Measurements from ENCODE around the gene EGLN1. TPM values are rescaled to one million over a fixed set of nuclear protein-coding genes. Genes with fewer than 3 reads are reported as not detected.

Gene EGLN1
- total RNA-seq, 1 donor from 2014 or later, result 47.8 TPM

DNA sequence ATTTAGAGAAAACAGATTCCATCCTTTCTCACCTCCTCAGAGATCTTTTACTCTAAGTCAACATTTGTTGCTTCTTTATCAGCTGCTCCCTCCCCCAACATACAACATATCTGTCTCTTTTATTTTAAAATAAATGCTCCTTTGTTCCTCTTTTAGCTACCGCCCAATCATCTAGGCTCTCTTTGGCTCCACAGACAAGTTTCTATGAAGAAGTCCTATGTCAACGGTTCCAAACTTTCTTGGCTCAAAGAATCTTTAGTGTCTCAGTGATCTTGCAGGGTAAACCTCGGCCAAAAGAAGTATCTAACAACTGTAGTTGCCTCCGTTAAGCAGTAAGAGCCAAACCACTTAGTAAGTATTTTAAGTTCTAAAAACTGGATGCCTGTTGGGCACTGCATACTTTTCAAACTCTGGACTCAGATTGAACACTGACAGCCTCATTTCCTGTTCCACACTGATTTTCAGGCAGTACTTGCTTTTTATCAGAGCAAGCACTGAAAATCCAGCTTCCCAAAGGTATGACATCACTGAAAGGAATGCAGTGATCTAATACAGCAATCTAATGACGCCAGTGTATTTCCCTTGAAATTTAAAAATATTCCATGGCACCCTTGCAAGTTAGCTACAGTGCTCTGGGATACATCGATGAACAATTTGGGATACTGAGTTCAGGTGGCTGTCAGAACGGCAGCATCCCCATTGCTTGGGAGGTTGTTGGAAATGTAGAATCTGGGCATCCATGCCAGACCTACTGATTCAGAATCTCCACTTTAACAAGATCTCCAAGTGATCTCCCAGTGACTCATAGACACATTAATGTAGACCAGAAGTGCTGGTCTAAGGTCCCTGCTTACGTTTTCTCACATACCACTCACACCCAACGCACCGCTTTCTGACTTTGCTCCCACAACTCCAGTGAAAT is 26.8 kb downstream of the EGLN1 start:
- Histone ChIP-seq H3K4me1 (peaks cover 0 to 15% of the 10 kb centered on the region in 2 donors), H3K36me3 (no peaks in the 10 kb centered on the region), H3K4me3 (peak overlapping the region; percentile 7 to 27), H3K9me3 (no peaks in the 10 kb centered on the region), H3K27me3 (no peaks in the 10 kb centered on the region), H3K27ac (peak overlapping the region; percentile 79 to 85)
- TF ChIP-seq, protein P1, sequence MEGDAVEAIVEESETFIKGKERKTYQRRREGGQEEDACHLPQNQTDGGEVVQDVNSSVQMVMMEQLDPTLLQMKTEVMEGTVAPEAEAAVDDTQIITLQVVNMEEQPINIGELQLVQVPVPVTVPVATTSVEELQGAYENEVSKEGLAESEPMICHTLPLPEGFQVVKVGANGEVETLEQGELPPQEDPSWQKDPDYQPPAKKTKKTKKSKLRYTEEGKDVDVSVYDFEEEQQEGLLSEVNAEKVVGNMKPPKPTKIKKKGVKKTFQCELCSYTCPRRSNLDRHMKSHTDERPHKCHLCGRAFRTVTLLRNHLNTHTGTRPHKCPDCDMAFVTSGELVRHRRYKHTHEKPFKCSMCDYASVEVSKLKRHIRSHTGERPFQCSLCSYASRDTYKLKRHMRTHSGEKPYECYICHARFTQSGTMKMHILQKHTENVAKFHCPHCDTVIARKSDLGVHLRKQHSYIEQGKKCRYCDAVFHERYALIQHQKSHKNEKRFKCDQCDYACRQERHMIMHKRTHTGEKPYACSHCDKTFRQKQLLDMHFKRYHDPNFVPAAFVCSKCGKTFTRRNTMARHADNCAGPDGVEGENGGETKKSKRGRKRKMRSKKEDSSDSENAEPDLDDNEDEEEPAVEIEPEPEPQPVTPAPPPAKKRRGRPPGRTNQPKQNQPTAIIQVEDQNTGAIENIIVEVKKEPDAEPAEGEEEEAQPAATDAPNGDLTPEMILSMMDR (IDR thresholded peaks at IDR 0.05), result no peak
- intact Hi-C loops (cut with DNase I), result loop anchor here (1.0 kb wide), 2 partner anchors 57 to 133 kb away; partner anchors contain the start of genes SPRTN and TSNAX
- DNase-seq (ENCODE audit: low spot score in 2 of 2), result peak in 1 of 2 donors; percentile 74

DNA sequence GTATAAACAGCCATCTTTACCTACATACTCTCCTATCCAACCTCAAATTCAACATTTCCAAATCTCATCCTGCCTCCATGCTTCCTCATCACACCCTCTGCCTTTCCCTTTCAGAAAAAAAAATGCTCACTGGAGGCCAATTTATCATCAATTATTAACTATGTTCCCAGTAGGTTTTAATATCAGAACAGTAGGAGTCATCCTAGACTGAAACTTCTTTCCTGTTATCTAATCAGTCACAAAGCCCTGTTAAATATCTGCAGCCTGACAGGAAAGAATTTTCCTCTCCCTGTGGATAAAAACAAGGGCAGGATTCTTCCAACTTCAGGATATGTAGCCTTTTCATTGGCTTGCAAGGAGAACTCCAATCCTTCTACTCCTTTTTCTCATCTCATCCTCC is 28.4 kb downstream of the EGLN1 start:
- Histone ChIP-seq H3K4me1 (peaks cover 0 to 15% of the 10 kb centered on the region in 2 donors), H3K27me3 (no peaks in the 10 kb centered on the region), H3K9me3 (no peaks in the 10 kb centered on the region), H3K36me3 (no peaks in the 10 kb centered on the region), H3K4me3 (no peak overlapping the region), H3K27ac (peak overlapping the region in 1 of 2 donors; percentile 6)
- TF ChIP-seq, protein P1 (IDR thresholded peaks at IDR 0.05), result no peak
- DNase-seq (ENCODE audit: low spot score in 2 of 2), result no peak
- intact Hi-C loops (cut with DNase I), result no loop called here

DNA sequence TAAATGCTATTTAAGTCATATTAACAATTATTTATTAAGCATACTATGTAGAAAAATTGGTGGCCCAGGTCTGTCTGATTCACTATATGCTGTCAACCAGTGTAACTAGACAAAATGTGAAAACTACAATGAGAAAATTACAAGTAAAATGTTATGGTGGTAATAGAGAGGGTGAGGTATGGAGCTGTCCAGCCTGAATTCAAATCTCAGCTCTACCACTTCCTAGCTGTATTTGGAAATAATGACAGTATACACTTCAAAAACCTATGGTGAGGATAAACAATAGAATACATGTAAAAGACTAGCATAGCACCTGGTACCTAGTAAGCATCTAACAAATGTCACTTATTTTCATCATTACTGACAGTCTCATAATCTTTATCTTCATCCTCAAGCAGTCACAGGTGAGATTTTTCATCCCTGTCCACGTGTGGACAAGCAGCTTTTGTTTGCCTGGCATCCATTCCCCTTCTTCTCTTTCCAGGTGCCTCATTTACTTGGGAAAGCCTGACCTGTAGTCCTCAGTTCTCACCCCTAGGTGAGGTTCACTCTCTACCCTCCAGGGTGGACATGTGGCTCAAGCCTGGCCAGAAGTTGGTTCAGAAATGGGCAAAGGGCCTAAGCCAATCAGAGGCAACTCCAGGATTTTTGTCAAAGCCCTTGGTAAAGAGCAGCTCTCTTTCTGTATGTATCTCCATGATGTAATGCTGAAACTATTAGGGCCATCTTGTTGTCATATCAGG is 29.5 kb downstream of the EGLN1 start:
- no peak for DNase-seq (ENCODE audit: low spot score in 2 of 2)
- Histone ChIP-seq H3K27ac (peak overlapping the region in 1 of 2 donors; percentile 4), H3K4me1 (peaks cover 0 to 16% of the 10 kb centered on the region in 2 donors), H3K9me3 (no peaks in the 10 kb centered on the region), H3K27me3 (no peaks in the 10 kb centered on the region), H3K4me3 (no peak overlapping the region), H3K36me3 (no peaks in the 10 kb centered on the region)
- intact Hi-C loops (cut with DNase I), result no loop called here
- TF ChIP-seq, protein P1 (IDR thresholded peaks at IDR 0.05), result no peak

DNA sequence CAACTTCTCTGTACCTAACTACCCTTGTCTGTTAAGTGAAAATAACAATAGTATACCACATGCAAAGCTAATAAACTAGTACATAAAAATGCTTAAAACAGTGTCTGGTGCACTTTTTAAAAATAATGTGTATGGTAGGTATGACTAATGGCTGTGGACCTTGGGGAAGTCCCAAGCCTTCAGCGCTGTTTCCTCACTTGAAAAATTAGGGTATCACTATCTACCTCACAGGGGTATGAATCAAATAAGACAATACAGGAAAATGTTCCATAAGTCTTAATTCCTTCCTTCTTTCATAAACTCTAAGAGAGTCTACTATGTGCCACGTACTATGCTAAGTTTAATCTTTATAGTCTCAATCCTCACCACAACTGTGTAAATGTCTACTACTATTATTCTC is 32.0 kb downstream of the EGLN1 start:
- Histone ChIP-seq H3K9me3 (no peaks in the 10 kb centered on the region), H3K4me3 (no peak overlapping the region), H3K27ac (no peak overlapping the region), H3K36me3 (no peaks in the 10 kb centered on the region), H3K27me3 (no peaks in the 10 kb centered on the region), H3K4me1 (peaks cover 0 to 7% of the 10 kb centered on the region in 2 donors)
- intact Hi-C loops (cut with DNase I), result no loop called here
- TF ChIP-seq, protein P1 (IDR thresholded peaks at IDR 0.05), result no peak
- no peak for DNase-seq (ENCODE audit: low spot score in 2 of 2)

DNA sequence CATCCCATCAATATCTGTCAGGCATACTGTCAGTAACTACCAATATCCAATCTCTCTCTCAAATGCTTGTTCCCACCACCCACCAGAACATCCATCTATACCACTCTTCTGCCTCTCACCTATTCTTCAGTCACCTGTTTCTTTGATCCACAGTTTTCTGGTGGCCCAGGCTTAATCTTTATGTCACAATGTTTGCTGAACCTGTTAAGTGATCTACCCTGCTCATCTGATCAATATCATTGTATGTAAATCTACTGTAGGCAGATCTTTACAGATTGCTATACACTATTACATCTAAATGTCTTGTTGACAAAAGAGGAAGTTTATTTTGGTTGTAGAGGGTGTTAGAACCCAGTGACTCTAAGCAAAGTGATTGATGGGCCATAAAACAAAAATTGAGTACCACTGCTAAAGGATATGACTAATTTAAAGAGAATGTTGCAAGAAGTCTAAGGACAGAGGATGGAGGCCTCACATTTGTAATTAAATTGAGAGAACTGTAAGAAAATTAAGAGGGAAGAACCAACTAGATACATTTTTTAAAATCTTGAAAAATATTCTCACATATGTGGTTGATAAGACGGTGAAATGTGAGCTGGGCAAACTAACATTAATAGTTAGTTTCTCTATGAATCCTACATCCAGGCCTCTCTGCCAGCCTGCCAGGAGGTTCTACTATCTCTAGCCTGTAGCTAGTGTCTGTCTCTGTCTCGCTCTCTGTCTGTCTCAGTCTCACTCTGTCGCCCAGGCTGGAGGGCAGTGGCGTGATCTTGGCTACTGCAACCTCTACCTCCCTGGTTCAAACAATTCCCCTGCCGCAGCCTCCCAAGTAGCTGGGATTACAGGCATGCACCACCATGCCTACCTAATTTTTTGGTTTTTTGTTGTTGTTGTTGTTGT is 34.1 kb downstream of the EGLN1 start:
- no peaks in the 10 kb centered on the region for H3K9me3 ChIP-seq
- no peaks in the 10 kb centered on the region for H3K36me3 ChIP-seq
- no peak overlapping the region for H3K4me3 ChIP-seq
- no peaks in the 10 kb centered on the region for H3K27me3 ChIP-seq
- peaks cover 0 to 5% of the 10 kb centered on the region in 2 donors for H3K4me1 ChIP-seq
- H3K27ac ChIP-seq, result no peak overlapping the region
- DNase-seq (ENCODE audit: low spot score in 2 of 2), result no peak
- TF ChIP-seq, protein P1 (IDR thresholded peaks at IDR 0.05), result no peak
- intact Hi-C loops (cut with DNase I), result loop anchor here (5.0 kb wide), 1 partner anchor 34 kb away; the partner anchor contains the start of gene EGLN1

Measured in ascending aorta (tissue), 2 donors.